HepG2 (cell line): Measurements from ENCODE around the gene SORL1-AS1.

Experiments used
- CTCF ChIP-seq: sonication (generic); formaldehyde crosslinking; IDR thresholded peaks from 2 replicates; pipeline ENCODE4 v1.5.0; 2020; ENCODE audit warnings: mild to moderate bottlenecking, missing genetic modification reagents, moderate library complexity
- EP300 ChIP-seq, 3 experiments: sonication (generic) in 1 of 3; formaldehyde crosslinking in 1 of 3; IDR thresholded peaks; 2 replicates each; pipeline versions ENCODE4 v1.5.1 to v1.6.1; 2011 to 2020; ENCODE audit warnings: low read depth in 2 of 3, low read length in 2 of 3, borderline replicate concordance in 1 of 3, improper control_type of control experiment in 1 of 3, mild to moderate bottlenecking in 1 of 3, missing genetic modification reagents in 1 of 3, moderate library complexity in 1 of 3
- EZH2 ChIP-seq: conservative IDR thresholded peaks from 2 replicates; pipeline ENCODE4 v1.6.1; 2012; ENCODE audit warnings: mild to moderate bottlenecking, low read depth, low read length, moderate library complexity
- POLR2A ChIP-seq, 2 experiments: IDR thresholded peaks; 2 replicates each; pipeline ENCODE4 v1.6.1; 2011; ENCODE audit warnings: low read depth in 2 of 2, low read length in 2 of 2, mild to moderate bottlenecking in 1 of 2, moderate library complexity in 1 of 2; ENCODE audit not compliant: insufficient read depth in 1 of 2
- RBM22 ChIP-seq: fragments of 200-400 bp; formaldehyde crosslinking; optimal IDR thresholded peaks from 2 replicates; pipeline ENCODE3; 2017; ENCODE audit warnings: mild to moderate bottlenecking, low read length, moderate library complexity
- SATB2 ChIP-seq: sonication (generic); formaldehyde crosslinking; IDR thresholded peaks from 2 replicates; pipeline ENCODE4 v1.5.0; 2020; ENCODE audit warnings: missing genetic modification reagents
- ZNF335 ChIP-seq: sonication (generic); formaldehyde crosslinking; IDR thresholded peaks from 2 replicates; pipeline ENCODE4 v1.4.0; 2020; ENCODE audit warnings: missing genetic modification reagents
- ZNF383 ChIP-seq: sonication (generic); formaldehyde crosslinking; IDR thresholded peaks from 2 replicates; pipeline ENCODE4 v1.4.0; 2020; ENCODE audit warnings: missing genetic modification reagents, mild to moderate bottlenecking, borderline replicate concordance
- ZNF609 ChIP-seq: sonication (generic); formaldehyde crosslinking; IDR thresholded peaks from 2 replicates; pipeline ENCODE4 v1.4.0; 2020; ENCODE audit warnings: mild to moderate bottlenecking, missing genetic modification reagents, borderline replicate concordance

- TF ChIP-seq RBM22, result no peak
- no peak for TF ChIP-seq ZNF609 (CRISPR knock-in tag)
- TF ChIP-seq POLR2A (IDR thresholded peaks at IDR 0.05; ENCODE audit: insufficient read depth in 1 of 2, low read depth in 2 of 2, low read length in 2 of 2), result no peak
- TF ChIP-seq ZNF335 (CRISPR knock-in tag), result no peak
- TF ChIP-seq SATB2 (CRISPR knock-in tag), result no peak
- no peak for TF ChIP-seq CTCF
- no peak for TF ChIP-seq EP300 (IDR thresholded peaks at IDR 0.05; ENCODE audit: low read depth in 2 of 2, low read length in 2 of 2)
- TF ChIP-seq EP300 (CRISPR knock-in tag; IDR thresholded peaks at IDR 0.05; ENCODE audit: borderline replicate concordance), result no peak
- TF ChIP-seq EZH2, result no peak
- TF ChIP-seq ZNF383 (CRISPR knock-in tag), result no peak
These were observed 25.4 kb downstream of the SORL1-AS1 start for GRCh38 chr11:121427400-121427744.
